Suprapubic skin (tissue), 4 donors: ENCODE results near the gene GPAM.

ENCODE experiments used
- CTCF ChIP-seq, 2 donors: fragments of 200-600 bp in 1 of 2; fragments of 450-650 bp in 1 of 2; sonication (generic) in 1 of 2; IDR thresholded peaks; one replicate each; pipeline ENCODE4 v1.5.1; 2016 to 2019; ENCODE audit warnings: antibody characterized with exemption in 2 of 2, mild to moderate bottlenecking in 1 of 2, moderate library complexity in 1 of 2
- POLR2A ChIP-seq, 2 donors: fragments of 450-650 bp; IDR thresholded peaks; one replicate each; pipeline ENCODE4 v1.6.1; 2017; ENCODE audit warnings: antibody characterized with exemption in 2 of 2, mild to moderate bottlenecking in 2 of 2, moderate library complexity in 2 of 2
- POLR2AphosphoS5 ChIP-seq, 3 donors: sonication (generic); formaldehyde crosslinking; IDR thresholded peaks; one replicate each; pipeline ENCODE4 v1.6.1; 2017; ENCODE audit warnings: antibody characterized with exemption in 3 of 3

GRCh38 chr10:112131996-112132395 is 51.6 kb downstream of the GPAM start:
- TF ChIP-seq CTCF (IDR thresholded peaks at IDR 0.05) (no peak), POLR2AphosphoS5 (IDR thresholded peaks at IDR 0.05) (no peak), POLR2A (IDR thresholded peaks at IDR 0.05) (no peak)
